Parathyroid adenoma (tissue), 2 donors: ENCODE data around the gene CEP164.

ENCODE experiments used
- H2AFZ ChIP-seq: fragments of 300-600 bp; sonication (generic); one replicate; pipeline ENCODE4 v1.7.0; 2017; ENCODE audit warnings: antibody characterized with exemption, mild to moderate bottlenecking
- H3K27ac ChIP-seq: fragments of 300-600 bp; sonication (generic); one replicate; pipeline ENCODE4 v1.7.0; 2017
- H3K27me3 ChIP-seq: fragments of 300-600 bp; sonication (generic); one replicate; pipeline ENCODE4 v1.7.0; 2017; ENCODE audit warnings: low read length; ENCODE audit not compliant: control insufficient read depth, insufficient read depth
- H3K36me3 ChIP-seq: fragments of 300-600 bp; sonication (generic); one replicate; pipeline ENCODE4 v1.7.0; 2017; ENCODE audit warnings: low read length; ENCODE audit not compliant: control insufficient read depth, insufficient read depth
- H3K4me1 ChIP-seq: fragments of 300-600 bp; sonication (generic); one replicate; pipeline ENCODE4 v1.7.0; 2017; ENCODE audit warnings: control low read depth
- H3K4me2 ChIP-seq: fragments of 300-600 bp; sonication (generic); one replicate; pipeline ENCODE4 v1.7.0; 2017; ENCODE audit warnings: low read length
- H3K4me3 ChIP-seq: fragments of 300-600 bp; sonication (generic); one replicate; pipeline ENCODE4 v1.7.0; 2017; ENCODE audit warnings: low read depth, low read length
- H3K79me2 ChIP-seq: fragments of 300-600 bp; sonication (generic); one replicate; pipeline ENCODE4 v1.7.0; 2017; ENCODE audit warnings: control low read depth
- H3K9ac ChIP-seq: fragments of 300-600 bp; sonication (generic); one replicate; pipeline ENCODE4 v1.7.0; 2017; ENCODE audit warnings: mild to moderate bottlenecking
- H3K9me3 ChIP-seq: fragments of 300-600 bp; sonication (generic); one replicate; pipeline ENCODE4 v1.7.0; 2017; ENCODE audit warnings: low read length; ENCODE audit not compliant: control insufficient read depth
- CTCF ChIP-seq: fragments of 300-600 bp; sonication (generic); IDR thresholded peaks from one replicate; pipeline ENCODE4 v1.7.0; 2017; ENCODE audit warnings: antibody characterized with exemption, mild to moderate bottlenecking
- donor health status: primary hyperparathyroidism.

The CEP164 gene

GRCh38 chr11:117384045-117384444 lies 56.4 kb downstream of the CEP164 start:
- H2AFZ ChIP-seq: no peak overlapping the region
- no peaks in the 10 kb centered on the region for H3K79me2 ChIP-seq
- no peak overlapping the region for H3K27ac ChIP-seq
- no peaks in the 10 kb centered on the region for H3K9me3 ChIP-seq
- no peak overlapping the region for H3K4me2 ChIP-seq
- TF ChIP-seq CTCF: no peak
- H3K4me1 ChIP-seq: no peaks in the 10 kb centered on the region
- no peaks in the 10 kb centered on the region for H3K36me3 ChIP-seq
- H3K4me3 ChIP-seq: no peak overlapping the region
- H3K27me3 ChIP-seq: no peaks in the 10 kb centered on the region
- no peak overlapping the region for H3K9ac ChIP-seq

GRCh38 chr11:117385471-117385870 lies 57.8 kb downstream of the CEP164 start:
- H3K4me2 ChIP-seq: no peak overlapping the region
- no peaks in the 10 kb centered on the region for H3K79me2 ChIP-seq
- no peak overlapping the region for H2AFZ ChIP-seq
- no peaks in the 10 kb centered on the region for H3K36me3 ChIP-seq
- no peaks in the 10 kb centered on the region for H3K4me1 ChIP-seq
- H3K27ac ChIP-seq: no peak overlapping the region
- no peaks in the 10 kb centered on the region for H3K27me3 ChIP-seq
- no peaks in the 10 kb centered on the region for H3K9me3 ChIP-seq
- TF ChIP-seq CTCF: no peak
- no peak overlapping the region for H3K9ac ChIP-seq
- H3K4me3 ChIP-seq: no peak overlapping the region

- Histone ChIP-seq H3K9me3 (no peaks in the 10 kb centered on the region), H3K27me3 (no peaks in the 10 kb centered on the region), H3K4me2 (no peak overlapping the region), H3K4me3 (no peak overlapping the region), H3K4me1 (no peaks in the 10 kb centered on the region), H3K36me3 (no peaks in the 10 kb centered on the region), H3K79me2 (no peaks in the 10 kb centered on the region), H2AFZ (no peak overlapping the region), H3K27ac (no peak overlapping the region), H3K9ac (no peak overlapping the region)
- no peak for TF ChIP-seq CTCF
These were observed 58.3 kb downstream of the CEP164 start for GRCh38 chr11:117385906-117386305.

- Histone ChIP-seq H2AFZ (no peak overlapping the region), H3K4me2 (no peak overlapping the region), H3K27me3 (no peaks in the 10 kb centered on the region), H3K27ac (no peak overlapping the region), H3K79me2 (no peaks in the 10 kb centered on the region), H3K4me1 (no peaks in the 10 kb centered on the region), H3K36me3 (no peaks in the 10 kb centered on the region), H3K9me3 (no peaks in the 10 kb centered on the region), H3K9ac (no peak overlapping the region), H3K4me3 (no peak overlapping the region)
- TF ChIP-seq CTCF: no peak
These were observed 60.5 kb downstream of the CEP164 start for GRCh38 chr11:117387992-117388755.

GRCh38 chr11:117390743-117391142 lies 63.1 kb downstream of the CEP164 start:
- Histone ChIP-seq H3K79me2 (no peaks in the 10 kb centered on the region), H3K4me3 (no peak overlapping the region), H3K9me3 (no peaks in the 10 kb centered on the region), H3K27me3 (no peaks in the 10 kb centered on the region), H3K4me2 (no peak overlapping the region), H3K27ac (no peak overlapping the region), H3K9ac (no peak overlapping the region), H3K36me3 (no peaks in the 10 kb centered on the region), H2AFZ (no peak overlapping the region), H3K4me1 (no peaks in the 10 kb centered on the region)
- TF ChIP-seq CTCF: no peak
